Effector memory CD8-positive, alpha-beta T cell (primary cell): ENCODE data around the gene PES1.
"Not testable (repeated sequence)": the region's sequence is repeated elsewhere in the genome, so short reads cannot be mapped to it uniquely, and the experiment has no call there.

Experiments
- ATAC-seq: fragments of 150-1000 bp; cut with Tn5 transposase; replicated peaks from 2 replicates; pipeline ENCODE4 v1.10.0; 2021; ENCODE audit warnings: mild to moderate bottlenecking, moderate library complexity
- DNase-seq, 3 experiments: peaks; one replicate each; pipeline ENCODE4 v3.0.0; 2021
- H3K27ac Mint-ChIP-seq, 2 donors: one replicate each; pipeline ENCODE4 v1.8.0; 2022; ENCODE audit warnings: mild to moderate bottlenecking in 2 of 2, mixed read lengths in 2 of 2, moderate library complexity in 2 of 2
- H3K27me3 Mint-ChIP-seq, 2 donors: one replicate each; pipeline ENCODE4 v1.8.0; 2022; ENCODE audit warnings: mixed read lengths in 2 of 2
- H3K36me3 Mint-ChIP-seq: one replicate; pipeline ENCODE4 v1.8.0; 2022; ENCODE audit warnings: mild to moderate bottlenecking, moderate library complexity, mixed read lengths; ENCODE audit not compliant: insufficient read depth
- H3K4me1 Mint-ChIP-seq, 2 donors: one replicate each; pipeline ENCODE4 v1.8.0; 2022; ENCODE audit warnings: low read depth in 2 of 2, mixed read lengths in 2 of 2
- H3K4me3 Mint-ChIP-seq, 2 donors: one replicate each; pipeline ENCODE4 v1.8.0; 2022; ENCODE audit warnings: mild to moderate bottlenecking in 2 of 2, mixed read lengths in 2 of 2, moderate library complexity in 2 of 2
- H3K9me3 Mint-ChIP-seq, 2 donors: one replicate each; pipeline ENCODE4 v1.8.0; 2022; ENCODE audit warnings: mixed read lengths in 2 of 2

The PES1 gene

DNA sequence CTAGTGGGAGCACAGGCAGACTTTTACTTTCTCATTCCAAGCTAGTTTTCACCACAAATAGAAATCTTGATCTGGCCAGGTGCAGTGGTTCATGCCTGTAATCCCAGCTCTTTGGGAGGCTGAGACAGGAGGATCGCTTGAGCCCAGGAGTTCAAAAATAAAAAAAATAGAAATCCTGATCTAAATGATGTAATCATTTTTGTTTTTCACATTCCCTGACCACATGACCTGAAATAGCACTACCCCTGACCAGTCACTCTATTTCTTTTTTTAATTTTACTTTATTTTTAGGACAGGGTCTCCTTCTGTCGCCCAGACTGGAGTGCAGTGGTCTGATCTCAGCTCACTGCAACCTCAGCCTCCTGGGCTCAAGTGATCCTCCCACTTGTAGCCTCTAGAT lies 13.0 kb upstream of the PES1 start:
- no peaks in the 10 kb centered on the region for H3K36me3 Mint-ChIP-seq
- ATAC-seq (no peak), DNase-seq (no peak)
- peaks cover 12 to 15% of the 10 kb centered on the region in 2 donors for H3K4me1 Mint-ChIP-seq
- H3K27ac Mint-ChIP-seq = no peak overlapping the region
- peaks cover 5 to 6% of the 10 kb centered on the region in 2 donors for H3K27me3 Mint-ChIP-seq
- H3K9me3 Mint-ChIP-seq = no peaks in the 10 kb centered on the region
- H3K4me3 Mint-ChIP-seq = no peak overlapping the region

DNA sequence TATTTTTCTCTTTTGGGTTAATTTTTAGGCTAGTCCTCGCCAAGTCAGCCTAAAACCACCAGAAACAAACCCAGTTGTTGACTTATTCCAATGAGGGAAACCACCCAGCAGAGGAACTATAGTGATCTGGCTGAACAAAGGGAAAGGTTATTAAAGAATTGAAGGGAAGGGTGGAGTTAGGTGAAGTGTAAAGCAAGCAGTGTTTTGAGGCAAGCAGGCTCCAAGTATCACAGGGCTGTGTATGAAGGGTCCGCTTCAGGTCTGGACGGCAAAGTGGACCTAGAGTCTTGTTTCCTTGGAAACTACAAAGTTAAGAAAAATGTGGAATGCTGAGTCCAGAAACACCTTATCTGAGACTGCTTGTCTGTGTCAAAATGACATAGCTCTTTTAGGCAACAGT lies 12.1 kb upstream of the PES1 start:
- Mint-ChIP-seq H3K9me3 (no peaks in the 10 kb centered on the region), H3K4me1 (peaks cover 12 to 13% of the 10 kb centered on the region in 2 donors), H3K4me3 (no peak overlapping the region), H3K27me3 (peaks cover 0 to 6% of the 10 kb centered on the region in 2 donors), H3K36me3 (no peaks in the 10 kb centered on the region), H3K27ac (no peak overlapping the region)
- ATAC-seq = no peak
- no peak for DNase-seq

DNA sequence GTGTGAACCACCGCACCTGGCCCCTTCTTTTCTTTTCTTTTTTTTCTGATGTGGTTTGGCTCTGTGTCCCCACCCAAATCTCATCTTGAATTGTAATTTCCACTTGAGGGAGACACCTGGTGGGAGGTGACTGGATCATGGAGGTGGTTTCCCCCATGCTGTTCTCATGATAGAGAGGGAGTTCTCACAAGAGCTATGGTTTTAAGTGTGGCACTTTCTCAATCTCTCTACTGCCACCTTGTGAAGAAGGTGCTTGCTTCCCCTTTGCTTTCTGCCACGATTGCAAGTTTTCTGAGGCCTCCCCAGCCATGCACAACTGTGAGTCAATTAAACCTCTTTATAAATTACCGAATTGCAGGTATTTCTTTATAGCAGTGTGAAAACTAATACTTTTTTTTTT lies 10.3 kb upstream of the PES1 start:
- ATAC-seq (peak; percentile 30), DNase-seq (no peak)
- H3K27ac Mint-ChIP-seq = no peak overlapping the region
- H3K36me3 Mint-ChIP-seq = no peaks in the 10 kb centered on the region
- no peaks in the 10 kb centered on the region for H3K9me3 Mint-ChIP-seq
- H3K27me3 Mint-ChIP-seq = peaks cover 0 to under 1% of the 10 kb centered on the region in 2 donors
- H3K4me1 Mint-ChIP-seq = peaks cover 8% of the 10 kb centered on the region in 2 donors
- H3K4me3 Mint-ChIP-seq = no peak overlapping the region

DNA sequence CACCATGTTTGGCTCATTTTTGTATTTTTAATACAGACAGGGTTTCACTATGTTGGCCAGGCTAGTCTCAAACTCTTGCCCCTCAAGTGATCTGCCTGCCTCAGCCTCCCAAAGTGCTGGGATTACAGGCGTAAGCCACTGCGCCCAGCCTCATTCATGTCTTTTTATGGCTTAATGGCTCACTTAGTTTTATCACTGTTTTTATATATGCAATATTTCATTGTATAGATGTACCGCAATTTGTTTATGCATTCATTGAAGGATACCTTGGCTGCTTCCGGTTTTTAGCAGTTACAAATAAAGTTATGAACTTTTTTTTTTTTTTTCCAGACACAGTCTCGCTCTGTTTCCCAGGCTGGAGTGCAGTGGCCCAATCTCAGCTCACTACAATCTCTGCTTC lies 9.8 kb upstream of the PES1 start:
- Mint-ChIP-seq H3K4me3 (no peak overlapping the region), H3K4me1 (peaks cover 5 to 6% of the 10 kb centered on the region in 2 donors), H3K36me3 (no peaks in the 10 kb centered on the region), H3K27ac (no peak overlapping the region), H3K27me3 (no peaks in the 10 kb centered on the region), H3K9me3 (no peaks in the 10 kb centered on the region)
- DNase-seq = no peak
- no peak for ATAC-seq

DNA sequence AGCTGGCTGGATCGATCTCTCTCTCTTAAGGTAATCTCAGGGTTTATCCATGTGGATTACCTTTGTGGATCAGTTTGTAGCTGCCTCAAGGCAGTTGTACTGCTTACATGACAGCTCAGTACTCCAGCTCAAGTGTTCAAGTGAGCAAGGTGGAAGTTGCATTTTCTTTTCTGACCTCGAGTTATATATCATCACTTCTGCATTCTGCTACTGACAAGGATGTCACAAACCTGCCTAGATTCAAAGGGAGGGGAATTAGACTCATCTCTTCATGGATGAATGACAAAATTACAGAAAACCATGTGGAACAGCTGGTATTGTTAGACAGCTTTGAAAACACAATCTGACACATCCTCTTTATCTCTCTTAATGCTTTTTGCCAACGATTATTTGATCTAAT lies 9.2 kb upstream of the PES1 start:
- no peaks in the 10 kb centered on the region for H3K9me3 Mint-ChIP-seq
- DNase-seq = no peak
- no peak overlapping the region for H3K27ac Mint-ChIP-seq
- peaks cover 5 to 6% of the 10 kb centered on the region in 2 donors for H3K4me1 Mint-ChIP-seq
- ATAC-seq = no peak
- no peak overlapping the region for H3K4me3 Mint-ChIP-seq
- H3K36me3 Mint-ChIP-seq = no peaks in the 10 kb centered on the region
- H3K27me3 Mint-ChIP-seq = no peaks in the 10 kb centered on the region

DNA sequence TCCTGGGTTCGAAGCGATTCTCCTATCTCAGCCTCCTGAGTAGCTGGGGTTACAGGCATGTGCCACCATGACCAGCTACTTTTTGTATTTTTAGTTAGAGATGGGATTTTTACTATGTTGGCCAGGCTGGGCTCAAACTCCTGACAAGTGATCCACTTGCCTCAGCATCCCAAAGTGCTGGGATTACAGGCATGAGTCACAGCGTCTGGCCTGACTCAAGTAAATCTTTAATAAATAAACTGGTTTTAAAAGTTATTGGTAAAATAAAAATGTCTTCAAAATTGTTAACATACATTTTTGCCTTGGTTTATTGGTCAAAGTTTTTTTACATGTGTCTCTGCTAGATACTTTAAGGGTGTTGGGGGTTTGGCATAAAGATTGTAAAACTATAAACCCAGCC lies 7.3 kb upstream of the PES1 start:
- Mint-ChIP-seq H3K4me3 (no peak overlapping the region), H3K27ac (no peak overlapping the region)
- DNase-seq = no peak

DNA sequence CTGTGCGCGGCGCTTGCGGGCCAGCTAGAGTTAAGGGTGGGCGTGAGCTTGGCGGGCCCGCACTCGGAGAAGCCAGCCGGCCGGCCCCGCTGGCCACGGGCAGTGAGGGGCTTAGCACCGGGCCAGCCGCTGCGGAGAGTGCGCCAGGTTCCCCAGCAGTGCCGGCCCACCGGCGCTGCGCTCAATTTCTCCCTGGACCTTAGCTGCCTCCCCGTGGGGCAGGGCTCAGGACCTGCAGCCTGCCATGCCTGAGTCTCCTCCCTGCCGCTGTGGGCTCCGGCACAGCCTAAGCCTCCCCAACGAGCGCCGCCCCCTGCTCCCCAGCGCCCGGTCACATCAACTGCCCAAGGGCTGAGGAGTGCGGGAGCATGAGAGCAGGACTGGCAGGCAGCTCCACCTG lies 5.2 kb upstream of the PES1 start:
- H3K27me3 Mint-ChIP-seq = peaks cover 7 to 12% of the 10 kb centered on the region in 2 donors
- H3K36me3 Mint-ChIP-seq = no peaks in the 10 kb centered on the region
- H3K4me3 Mint-ChIP-seq = no peak overlapping the region
- H3K4me1 Mint-ChIP-seq = no peaks in the 10 kb centered on the region
- DNase-seq (no peak), ATAC-seq (no peak)
- no peak overlapping the region for H3K27ac Mint-ChIP-seq
- no peaks in the 10 kb centered on the region for H3K9me3 Mint-ChIP-seq

More for the DNA sequence above, 7.3 kb upstream of the PES1 start:
- no peaks in the 10 kb centered on the region for H3K36me3 Mint-ChIP-seq
- no peaks in the 10 kb centered on the region for H3K27me3 Mint-ChIP-seq
- ATAC-seq = no peak
- H3K4me1 Mint-ChIP-seq = no peaks in the 10 kb centered on the region
- H3K9me3 Mint-ChIP-seq = no peaks in the 10 kb centered on the region

DNA sequence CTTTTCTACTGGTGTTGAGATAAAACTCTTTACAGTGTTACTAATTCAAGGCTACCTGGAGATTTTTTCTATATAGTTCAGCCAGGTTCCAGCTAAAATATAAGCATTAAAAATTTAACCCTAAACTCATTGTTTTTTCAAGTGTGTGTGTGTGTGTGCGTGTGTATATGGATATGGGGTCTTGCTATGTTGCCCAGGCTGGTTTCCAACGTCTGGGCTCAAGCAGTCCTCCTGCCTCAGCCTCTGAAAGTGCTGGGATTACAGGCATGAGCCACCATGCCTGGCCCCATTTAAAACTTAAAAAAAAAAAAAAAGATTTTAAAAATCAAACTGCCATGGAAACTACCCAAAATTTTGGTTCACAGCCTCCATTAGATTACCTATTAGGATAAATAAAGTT lies 4.5 kb upstream of the PES1 start:
- Mint-ChIP-seq H3K9me3 (no peaks in the 10 kb centered on the region), H3K27ac (no peak overlapping the region), H3K4me1 (no peaks in the 10 kb centered on the region), H3K36me3 (no peaks in the 10 kb centered on the region), H3K4me3 (no peak overlapping the region), H3K27me3 (peaks cover 7 to 12% of the 10 kb centered on the region in 2 donors)
- no peak for DNase-seq
- no peak for ATAC-seq

DNA sequence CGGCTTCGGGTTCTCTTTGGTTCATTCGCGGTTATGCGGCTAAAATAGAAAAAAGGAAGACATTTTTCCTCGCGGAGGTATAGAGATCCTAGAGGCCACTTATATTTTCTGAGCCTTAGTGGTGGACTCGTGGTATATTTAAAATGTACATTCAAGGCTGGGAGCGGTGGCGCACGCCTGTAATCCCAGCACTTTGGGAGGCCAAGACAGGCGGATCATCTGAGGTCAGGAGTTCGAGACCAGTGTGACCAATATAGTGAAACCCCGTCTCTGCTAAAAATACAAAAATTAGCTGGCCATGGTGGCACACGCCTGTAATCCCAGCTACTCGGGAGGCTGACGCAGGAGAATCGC lies 627 bp upstream of the PES1 start:
- not testable (repeated sequence) for H3K9me3 Mint-ChIP-seq, H3K4me1 Mint-ChIP-seq, H3K27ac Mint-ChIP-seq, DNase-seq, ATAC-seq, H3K4me3 Mint-ChIP-seq
- Mint-ChIP-seq H3K36me3 (peaks cover 20% of the 10 kb centered on the region), H3K27me3 (peaks cover 7 to 12% of the 10 kb centered on the region in 2 donors)

DNA sequence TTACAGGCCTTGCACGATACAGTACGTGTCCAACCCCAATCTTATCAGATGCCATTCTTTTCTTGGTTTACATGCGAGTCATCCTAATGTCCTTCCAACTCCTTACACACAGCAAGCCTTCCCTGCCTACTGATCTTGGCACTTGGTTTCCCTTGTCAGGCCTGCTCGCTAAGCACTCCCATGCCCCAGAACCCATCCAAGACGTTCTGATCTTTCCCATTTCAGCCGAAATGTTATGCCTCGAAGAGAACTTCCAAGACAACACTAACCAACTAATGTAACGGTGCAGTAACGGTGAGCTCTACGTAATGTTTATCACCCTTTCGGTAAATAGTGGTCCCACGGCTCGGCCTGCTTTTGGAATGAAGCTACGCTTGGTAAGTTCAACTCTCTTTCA lies 521 bp downstream of the PES1 start:
- no peak overlapping the region for H3K4me3 Mint-ChIP-seq
- H3K4me1 Mint-ChIP-seq = peaks cover 0 to 6% of the 10 kb centered on the region in 2 donors
- no peaks in the 10 kb centered on the region for H3K9me3 Mint-ChIP-seq
- DNase-seq = no peak
- H3K27me3 Mint-ChIP-seq = peaks cover 7 to 12% of the 10 kb centered on the region in 2 donors
- H3K36me3 Mint-ChIP-seq = peaks cover 32% of the 10 kb centered on the region
- H3K27ac Mint-ChIP-seq = no peak overlapping the region
- ATAC-seq = no peak

DNA sequence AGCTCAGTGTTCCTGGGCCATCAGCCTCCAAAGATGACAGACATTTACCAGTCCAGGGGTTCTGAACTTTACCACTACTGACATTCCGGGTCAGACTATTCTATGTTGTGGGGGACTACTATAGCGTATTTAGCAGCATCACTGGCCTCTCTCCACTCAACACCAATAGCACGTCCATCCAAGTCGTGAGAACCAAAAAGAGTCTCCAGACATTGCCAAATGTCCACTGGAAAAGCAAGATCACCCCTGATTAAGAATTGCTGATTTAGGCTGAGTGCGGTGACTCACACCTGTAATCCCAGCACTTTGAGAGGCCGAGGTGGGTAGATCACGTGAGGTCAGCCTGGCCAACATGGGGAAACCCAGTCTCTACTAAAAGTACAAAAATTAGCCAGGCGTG lies 5.3 kb downstream of the PES1 start:
- peaks cover 0 to 10% of the 10 kb centered on the region in 2 donors for H3K4me1 Mint-ChIP-seq
- H3K36me3 Mint-ChIP-seq = peaks cover 67% of the 10 kb centered on the region
- no peaks in the 10 kb centered on the region for H3K27me3 Mint-ChIP-seq
- DNase-seq (no peak), ATAC-seq (no peak)
- no peaks in the 10 kb centered on the region for H3K9me3 Mint-ChIP-seq
- no peak overlapping the region for H3K4me3 Mint-ChIP-seq
- H3K27ac Mint-ChIP-seq = peak overlapping the region in 1 of 2 donors; percentile 49

DNA sequence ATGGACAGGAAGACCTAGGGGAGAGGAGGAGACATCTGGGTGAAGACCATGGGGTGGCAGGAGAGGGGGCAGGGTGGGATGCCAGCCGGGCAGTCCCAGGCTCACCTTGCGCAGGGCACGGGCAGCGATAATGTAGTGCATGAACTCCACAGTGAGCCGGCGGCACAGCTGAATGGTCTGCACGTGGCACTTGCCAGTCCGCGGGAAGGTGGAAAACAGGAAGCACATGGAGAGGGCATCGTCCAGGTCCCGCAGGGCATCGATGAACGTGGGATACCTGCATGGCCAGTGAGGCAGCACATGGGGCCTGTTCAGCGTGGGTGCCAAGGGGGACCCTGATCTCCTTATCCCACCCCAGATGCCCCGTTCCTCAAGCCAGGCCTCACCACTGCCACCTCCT lies 7.3 kb downstream of the PES1 start:
- Mint-ChIP-seq H3K27me3 (no peaks in the 10 kb centered on the region), H3K27ac (no peak overlapping the region)

DNA sequence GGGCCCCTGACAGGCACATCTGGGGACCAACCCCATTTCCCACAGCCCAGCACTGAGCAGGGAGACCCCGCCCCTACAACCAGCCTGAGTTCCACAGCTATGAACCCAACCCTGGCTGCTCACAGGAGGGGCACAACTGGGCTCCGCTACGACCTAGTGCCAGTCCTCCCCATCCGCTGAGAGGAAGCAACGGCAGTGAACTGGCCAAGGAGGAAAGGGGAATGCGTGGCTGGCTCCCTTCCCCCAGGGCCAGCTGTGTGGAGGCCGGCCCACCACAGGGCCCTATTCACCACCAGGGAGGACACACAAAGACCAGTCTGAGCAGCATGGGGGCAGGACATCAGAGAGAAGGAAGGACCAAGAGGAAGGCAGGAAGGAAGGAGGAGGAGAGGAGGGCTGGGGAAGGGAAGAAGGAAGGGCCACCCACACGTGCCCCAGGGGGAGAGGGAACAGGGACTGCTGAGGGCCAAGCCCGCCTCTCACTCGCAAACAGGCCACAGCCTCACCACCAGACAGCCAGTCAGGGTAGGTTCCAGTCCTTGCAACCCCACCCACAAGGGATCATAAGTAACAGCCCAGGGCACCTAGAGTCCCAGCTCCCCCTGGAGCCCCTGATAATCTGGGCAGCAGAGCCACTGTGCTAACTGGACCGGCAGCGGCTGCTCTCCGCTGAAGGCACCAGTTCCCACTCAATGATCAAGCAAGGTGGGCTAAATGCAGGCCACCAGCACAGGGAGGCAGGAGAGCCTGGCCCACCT lies 8.7 kb downstream of the PES1 start:
- Mint-ChIP-seq H3K27ac (no peak overlapping the region), H3K27me3 (no peaks in the 10 kb centered on the region)
- ATAC-seq = no peak

More for the DNA sequence above, 7.3 kb downstream of the PES1 start:
- Mint-ChIP-seq H3K36me3 (peaks cover 71% of the 10 kb centered on the region), H3K4me1 (peaks cover 0 to 4% of the 10 kb centered on the region in 2 donors), H3K9me3 (no peaks in the 10 kb centered on the region), H3K4me3 (no peak overlapping the region)
- no peak for DNase-seq
- ATAC-seq = no peak

DNA sequence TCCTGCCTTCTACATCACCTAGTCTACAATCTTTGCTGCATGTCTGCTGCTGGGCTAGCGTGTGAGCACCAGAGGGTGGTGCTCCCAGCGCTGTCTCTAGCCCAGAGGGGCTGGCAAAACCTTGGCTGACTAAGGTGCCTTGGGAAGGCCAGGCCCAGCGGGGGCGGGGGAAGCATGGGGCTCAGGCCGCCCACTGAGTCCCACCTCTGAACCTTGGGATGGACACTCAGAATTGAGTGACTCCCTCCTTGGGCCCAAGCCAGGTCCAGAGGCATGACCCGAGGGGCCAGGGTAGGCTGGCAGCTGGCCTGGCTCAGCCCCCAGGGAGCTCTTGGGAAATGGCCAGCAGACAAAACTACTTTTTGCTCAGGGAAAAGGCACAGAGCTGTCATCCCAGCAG lies 9.7 kb downstream of the PES1 start:
- Mint-ChIP-seq H3K27me3 (no peaks in the 10 kb centered on the region), H3K9me3 (no peaks in the 10 kb centered on the region), H3K27ac (no peak overlapping the region), H3K4me1 (peaks cover 0 to 4% of the 10 kb centered on the region in 2 donors), H3K36me3 (peaks cover 72% of the 10 kb centered on the region), H3K4me3 (no peak overlapping the region)
- ATAC-seq (no peak), DNase-seq (no peak)

More for the DNA sequence above, 8.7 kb downstream of the PES1 start:
- H3K36me3 Mint-ChIP-seq = peaks cover 72% of the 10 kb centered on the region
- H3K4me3 Mint-ChIP-seq = no peak overlapping the region
- peaks cover 0 to 4% of the 10 kb centered on the region in 2 donors for H3K4me1 Mint-ChIP-seq
- no peak for DNase-seq
- no peaks in the 10 kb centered on the region for H3K9me3 Mint-ChIP-seq
